HepG2 (cell line): Measurements from ENCODE around the gene SDC4.

Experiments
- CHD2 ChIP-seq: IDR thresholded peaks from 2 replicates; pipeline ENCODE4 v1.6.1; 2011; ENCODE audit warnings: low read depth, low read length, improper control_type of control experiment
- CTCF ChIP-seq: sonication (generic); formaldehyde crosslinking; IDR thresholded peaks from 2 replicates; pipeline ENCODE4 v1.5.0; 2020; ENCODE audit warnings: mild to moderate bottlenecking, missing genetic modification reagents, moderate library complexity
- GATAD2A ChIP-seq: IDR thresholded peaks from 2 replicates; pipeline ENCODE4 v1.6.1; 2016
- HMGA1 ChIP-seq: sonication (generic); formaldehyde crosslinking; conservative IDR thresholded peaks from 2 replicates; pipeline ENCODE4 v1.4.0; 2020; ENCODE audit warnings: missing genetic modification reagents
- KAT7 ChIP-seq: IDR thresholded peaks from 2 replicates; pipeline ENCODE4 v1.6.1; 2018; ENCODE audit warnings: borderline replicate concordance, missing compliant biosample characterization
- MAFG ChIP-seq: sonication (generic); formaldehyde crosslinking; IDR thresholded peaks from 2 replicates; pipeline ENCODE4 v1.5.1; 2020; ENCODE audit warnings: mild to moderate bottlenecking, missing genetic modification reagents
- NR2F2 ChIP-seq: IDR thresholded peaks from 2 replicates; pipeline ENCODE4 v1.6.1; 2012; ENCODE audit warnings: low read depth, inconsistent platforms, borderline replicate concordance
- SMARCE1 ChIP-seq: fragments of 450-650 bp; IDR thresholded peaks from 2 replicates; pipeline ENCODE4 v1.6.1; 2017; ENCODE audit warnings: borderline replicate concordance
- ZKSCAN1 ChIP-seq: fragments of 150-350 bp; IDR thresholded peaks from 2 replicates; pipeline ENCODE4 v1.6.1; 2014; ENCODE audit warnings: low read length
- ZKSCAN8 ChIP-seq: IDR thresholded peaks from 2 replicates; pipeline ENCODE4 v1.6.1; 2016; ENCODE audit warnings: borderline replicate concordance, missing genetic modification reagents, missing compliant biosample characterization
- ZNF10 ChIP-seq: sonication (generic); formaldehyde crosslinking; IDR thresholded peaks from 2 replicates; pipeline ENCODE4 v1.4.0; 2020; ENCODE audit warnings: mild to moderate bottlenecking, low read depth, missing genetic modification reagents, borderline replicate concordance
- ZNF34 ChIP-seq: sonication (generic); formaldehyde crosslinking; IDR thresholded peaks from 2 replicates; pipeline ENCODE4 v1.4.0; 2020; ENCODE audit warnings: mild to moderate bottlenecking, missing genetic modification reagents, borderline replicate concordance

- TF ChIP-seq KAT7 (CRISPR knock-in tag) (no peak), CHD2 (no peak), MAFG (no peak), ZNF34 (CRISPR knock-in tag) (no peak), ZKSCAN8 (CRISPR knock-in tag) (no peak), HMGA1 (CRISPR knock-in tag) (no peak), NR2F2 (no peak), ZNF10 (CRISPR knock-in tag) (no peak), ZKSCAN1 (no peak), GATAD2A (CRISPR knock-in tag) (no peak), CTCF (CRISPR knock-in tag) (no peak), SMARCE1 (no peak)
Observed at GRCh38 chr20:45390931-45391330, 42.7 kb upstream of the SDC4 start.
